Dedifferentiated amniotic fluid mesenchymal stem cell (primary cell): ENCODE results near the gene PCDHGB1.
"Not testable (repeated sequence)": the region's sequence is repeated elsewhere in the genome, so short reads cannot be mapped to it uniquely, and the experiment has no call there.

Source experiments
- DNase-seq: peaks from one replicate; pipeline ENCODE4 v3.0.0-alpha.2; 2016; ENCODE audit errors: extremely low spot score

The PCDHGB1 gene

GRCh38 chr5:141383345-141383744 is 33.4 kb downstream of the PCDHGB1 start:
- DNase-seq, result no peak

- DNase-seq, result no peak
Observed at GRCh38 chr5:141384471-141385267, 34.8 kb downstream of the PCDHGB1 start.

- not testable (repeated sequence) for DNase-seq
Observed at GRCh38 chr5:141387557-141388311, 37.8 kb downstream of the PCDHGB1 start, which contains the start of gene PCDHGB4. Gene PCDHGB4, plus strand, starts transcription at chr5:141387698. Its CDS starts 187 bp downstream, at chr5:141387885.

- DNase-seq, result no peak
Observed at GRCh38 chr5:141388661-141389060, 38.8 kb downstream of the PCDHGB1 start.

- no peak for DNase-seq
Observed at GRCh38 chr5:141389153-141390042, 39.5 kb downstream of the PCDHGB1 start.

GRCh38 chr5:141392429-141393198 is 42.7 kb downstream of the PCDHGB1 start, which contains the start of gene PCDHGA8:
Gene PCDHGA8, plus strand, starts transcription at chr5:141392633. Its CDS starts 181 bp downstream, at chr5:141392814.
- no peak for DNase-seq

- no peak for DNase-seq
Observed at GRCh38 chr5:141393267-141393666, 43.4 kb downstream of the PCDHGB1 start.

- not testable (repeated sequence) for DNase-seq
Observed at GRCh38 chr5:141394401-141395187, 44.7 kb downstream of the PCDHGB1 start.

GRCh38 chr5:141397756-141398551 is 48.1 kb downstream of the PCDHGB1 start, which contains the start of gene PCDHGB5:
Gene PCDHGB5, plus strand, starts transcription at chr5:141397947. Its CDS starts 181 bp downstream, at chr5:141398128.
- not testable (repeated sequence) for DNase-seq

GRCh38 chr5:141398608-141399007 is 48.7 kb downstream of the PCDHGB1 start:
- no peak for DNase-seq

GRCh38 chr5:141399555-141400258 is 49.8 kb downstream of the PCDHGB1 start:
- no peak for DNase-seq
